Ramos (cell line): ENCODE data around the gene TOM1L2.
"Not testable (repeated sequence)": the region's sequence is repeated elsewhere in the genome, so short reads cannot be mapped to it uniquely, and the experiment has no call there.

Experiments
- in situ Hi-C: fragments of 300-500 bp; cut with MboI; formaldehyde crosslinking; loops from one replicate; pipeline ENCODE4 v1.14.3; 2022; ENCODE audit warnings: low sequenced_read_pairs; ENCODE audit not compliant: unreplicated experiment

TOM1L2 gene

GRCh38 chr17:17998934-17999333, 26.7 kb upstream of the TOM1L2 start:
- in situ Hi-C loops: no loop called here

DNA sequence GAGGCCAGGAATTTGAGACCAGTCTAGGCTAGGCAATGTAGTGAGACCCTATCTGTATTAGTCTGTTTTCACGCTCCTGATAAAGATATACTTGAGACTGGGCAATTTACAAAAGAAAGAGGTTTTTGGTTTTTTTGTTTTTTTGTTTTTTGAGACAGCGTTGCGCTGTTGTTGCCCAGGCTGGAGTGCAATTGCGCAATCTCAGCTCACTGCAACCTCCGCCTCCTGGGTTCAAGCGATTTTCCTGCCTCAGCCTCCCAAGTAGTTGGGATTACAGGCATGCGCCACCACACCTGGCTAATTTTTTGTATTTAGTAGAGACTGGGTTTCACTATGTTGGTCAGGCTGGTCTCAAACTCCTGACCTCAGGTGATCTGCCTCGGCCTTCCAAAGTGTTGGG, 23.7 kb upstream of the TOM1L2 start:
- in situ Hi-C loops: not testable (repeated sequence)

DNA sequence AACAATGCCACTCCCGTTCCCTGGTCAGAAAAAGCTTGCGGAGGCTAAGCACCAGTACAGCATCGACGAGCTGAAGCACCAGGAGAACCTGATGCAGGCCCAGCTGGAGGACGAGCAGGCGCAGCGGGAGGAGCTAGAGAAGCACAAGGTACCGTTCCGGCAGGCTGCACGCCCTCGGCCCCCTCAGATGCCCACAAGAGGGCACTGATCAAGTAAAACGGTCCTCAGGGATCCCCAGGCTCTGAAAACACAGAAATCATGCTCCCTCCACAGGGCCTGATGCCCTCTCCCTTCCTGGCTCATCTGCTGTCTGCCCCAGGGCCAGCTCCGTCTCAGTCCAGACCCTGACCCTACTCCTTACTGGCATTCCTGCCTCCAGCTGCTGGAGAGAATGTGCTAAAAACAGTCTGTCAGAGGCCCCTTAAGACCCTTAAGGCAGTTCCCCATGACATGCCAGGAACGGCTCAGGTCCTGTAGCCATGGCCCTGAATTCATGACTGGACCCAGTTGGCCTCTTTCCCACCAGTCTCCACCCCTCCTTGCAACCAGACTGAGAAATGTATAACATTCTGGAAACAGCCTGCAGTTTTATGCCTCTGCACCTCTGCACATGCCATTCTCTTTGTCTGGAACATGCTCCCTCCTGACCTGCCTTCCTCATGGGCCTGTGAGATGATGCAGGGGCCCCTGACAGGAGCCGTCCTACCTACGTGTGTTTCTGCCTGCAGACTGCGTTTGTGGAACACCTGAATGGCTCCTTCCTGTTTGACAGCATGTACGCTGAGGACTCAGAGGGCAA, 22.3 kb upstream of the TOM1L2 start:
- in situ Hi-C loops: no loop called here

- in situ Hi-C loops: no loop called here
Measured at GRCh38 chr17:17993852-17994251, 21.7 kb upstream of the TOM1L2 start.

- in situ Hi-C loops: no loop called here
Measured at GRCh38 chr17:17993366-17993765, 21.2 kb upstream of the TOM1L2 start.

DNA sequence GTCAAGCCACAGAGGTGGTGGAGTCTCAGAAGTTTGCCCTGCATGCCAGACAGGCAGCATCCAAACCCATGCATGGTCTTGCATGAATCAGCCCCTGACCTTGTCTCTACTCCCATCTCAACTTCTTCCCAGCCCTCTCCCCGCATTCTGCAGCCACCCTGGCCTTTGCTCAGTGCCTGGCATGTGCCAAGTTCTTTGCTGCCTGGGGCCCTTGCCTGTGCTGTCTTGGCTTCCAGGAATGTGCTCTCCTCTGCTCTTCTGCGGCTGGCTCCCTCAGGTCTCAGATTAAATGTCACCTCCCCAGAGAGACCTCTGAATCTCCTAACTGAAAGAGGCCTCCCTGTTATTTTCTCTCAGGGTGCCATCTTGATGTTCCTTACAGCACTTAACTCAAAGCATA, 18.1 kb upstream of the TOM1L2 start:
- in situ Hi-C loops: no loop called here

- in situ Hi-C loops: no loop called here
Measured at GRCh38 chr17:17989618-17990017, 17.4 kb upstream of the TOM1L2 start.

DNA sequence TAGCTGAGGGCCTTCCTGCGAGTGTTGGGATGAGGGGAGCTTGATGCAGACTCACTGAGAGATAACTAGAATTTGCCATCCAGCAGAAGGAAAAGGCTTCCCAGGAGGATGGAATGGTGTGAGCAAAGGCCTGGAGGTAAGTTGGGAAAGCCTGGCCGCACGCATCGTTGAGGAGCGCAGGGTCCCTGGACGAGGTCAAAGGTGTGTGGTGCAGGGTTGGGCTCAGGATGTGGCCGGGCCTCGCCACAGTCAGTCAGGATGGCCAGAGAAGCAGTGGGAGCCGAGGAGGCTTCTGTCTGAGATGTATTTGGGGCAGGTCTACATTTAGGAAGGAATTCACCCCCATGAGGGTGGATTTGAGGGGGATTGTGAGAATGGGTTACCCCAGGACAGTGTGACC, 16.9 kb upstream of the TOM1L2 start:
- in situ Hi-C loops: no loop called here

- in situ Hi-C loops: no loop called here
Measured at GRCh38 chr17:17988427-17988945, 16.3 kb upstream of the TOM1L2 start.

GRCh38 chr17:17987901-17988300, 15.7 kb upstream of the TOM1L2 start:
- in situ Hi-C loops: no loop called here

DNA sequence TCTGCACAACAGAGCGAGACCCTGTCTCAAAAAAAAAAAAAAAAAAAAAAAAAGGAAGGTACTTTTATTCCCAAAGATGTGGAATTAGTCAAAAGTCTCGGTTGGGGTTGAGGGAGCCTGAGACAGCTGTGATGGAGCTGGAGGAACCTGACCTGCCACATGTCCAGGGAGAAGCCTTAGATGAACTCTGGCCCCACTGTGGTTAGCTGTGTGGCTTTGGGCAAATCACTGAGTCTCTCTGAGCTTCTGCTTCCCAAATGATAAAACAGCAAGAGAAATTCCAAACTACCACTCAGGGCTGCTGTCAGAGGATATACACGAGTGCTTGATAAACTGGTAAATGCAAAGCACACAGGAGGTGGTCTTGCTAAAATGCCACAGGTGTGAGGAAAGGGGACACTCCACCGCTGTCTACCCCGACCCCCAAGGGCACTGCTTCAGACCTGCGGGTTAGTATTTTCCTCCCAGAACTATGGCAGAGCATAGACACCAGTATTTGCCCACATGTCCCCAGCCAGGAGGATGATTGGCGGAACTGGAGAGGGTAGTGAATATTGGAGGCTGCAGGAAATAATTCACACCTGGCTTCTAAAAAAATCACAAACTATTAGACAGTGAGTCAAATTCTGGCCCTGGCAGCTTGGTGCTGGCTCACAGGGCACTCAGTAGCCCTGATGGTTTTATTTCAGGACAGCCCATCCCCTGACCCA, 15.1 kb upstream of the TOM1L2 start:
- in situ Hi-C loops: no loop called here

DNA sequence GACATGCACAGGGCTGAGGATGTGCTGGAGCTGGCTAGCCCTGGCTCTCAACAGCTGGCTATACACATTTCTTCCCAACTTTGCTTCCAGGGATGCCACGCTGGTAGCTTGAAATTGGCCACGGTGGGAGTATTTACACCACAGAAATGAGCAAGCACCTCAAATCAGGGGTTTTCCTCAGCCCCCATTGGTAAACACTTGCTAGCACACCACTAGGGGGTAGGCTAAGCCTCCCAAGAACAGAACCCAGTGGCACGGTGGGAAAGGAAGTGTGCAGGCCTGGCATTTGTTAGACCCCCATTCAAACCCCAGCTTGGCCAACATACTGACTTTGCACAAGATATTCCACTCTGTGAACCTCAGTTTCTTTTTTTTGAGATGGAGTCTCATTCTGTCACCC, 13.4 kb upstream of the TOM1L2 start:
- in situ Hi-C loops: no loop called here

DNA sequence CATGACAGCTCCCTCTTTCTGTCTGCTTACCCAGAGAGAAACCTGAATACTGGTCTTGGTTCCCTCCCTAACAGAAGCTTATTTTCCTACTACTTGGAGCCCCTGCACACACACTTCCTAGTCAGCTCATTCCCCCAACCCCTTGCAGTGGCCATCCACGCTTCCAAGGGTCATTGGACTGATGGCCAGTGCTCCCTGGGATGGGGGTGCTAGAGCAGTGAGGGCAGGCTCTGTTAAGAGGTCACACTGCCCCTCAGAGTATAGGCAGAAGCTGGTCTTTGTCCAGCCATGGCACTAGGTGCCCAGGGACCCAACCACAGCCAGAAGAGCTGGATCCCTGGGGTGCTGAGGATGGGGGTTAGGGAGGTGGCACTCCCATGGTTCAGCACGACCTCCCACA, 13.0 kb upstream of the TOM1L2 start:
- in situ Hi-C loops: no loop called here

GRCh38 chr17:17983776-17984175, 11.6 kb upstream of the TOM1L2 start:
- in situ Hi-C loops: no loop called here

DNA sequence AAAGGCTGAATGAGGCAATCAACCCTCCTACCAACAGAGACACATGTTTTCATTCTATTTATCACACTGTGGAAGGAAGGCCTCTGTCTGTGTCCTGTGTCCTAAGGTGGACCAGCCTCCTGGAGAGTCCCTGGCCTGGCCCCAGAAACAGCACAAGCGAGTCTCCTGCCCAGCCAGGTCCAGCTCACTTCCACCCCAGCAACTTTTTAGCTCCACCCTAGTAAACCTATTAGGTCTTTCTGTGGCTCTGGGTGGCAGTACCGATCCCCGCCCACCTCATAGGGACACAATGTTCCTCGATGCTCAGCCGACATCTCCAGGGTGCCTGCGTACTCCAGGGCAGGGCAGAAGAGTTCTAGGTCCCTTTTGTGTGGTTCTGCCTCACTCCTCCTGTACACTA, 11.2 kb upstream of the TOM1L2 start:
- in situ Hi-C loops: no loop called here

DNA sequence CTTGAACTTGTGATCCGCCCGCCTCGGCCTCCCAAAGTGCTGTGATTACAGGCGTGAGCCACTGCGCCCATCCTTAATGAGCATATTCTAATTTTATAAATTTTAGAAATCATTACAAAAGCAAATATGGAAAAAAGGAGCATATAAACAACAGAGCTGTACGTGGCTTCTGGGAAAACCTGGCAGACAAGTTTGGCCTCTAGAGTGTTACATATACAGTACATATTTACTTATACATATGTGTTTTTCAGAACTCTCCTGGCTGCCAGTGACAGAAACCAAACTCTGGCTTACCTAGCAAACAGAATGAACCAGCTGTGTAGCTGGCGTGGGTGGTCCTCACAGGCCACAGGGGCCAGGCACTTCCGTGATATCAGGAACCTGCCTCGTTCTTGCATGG, 10.6 kb upstream of the TOM1L2 start:
- in situ Hi-C loops: no loop called here

GRCh38 chr17:17981330-17981729, 9.1 kb upstream of the TOM1L2 start:
- in situ Hi-C loops: no loop called here

DNA sequence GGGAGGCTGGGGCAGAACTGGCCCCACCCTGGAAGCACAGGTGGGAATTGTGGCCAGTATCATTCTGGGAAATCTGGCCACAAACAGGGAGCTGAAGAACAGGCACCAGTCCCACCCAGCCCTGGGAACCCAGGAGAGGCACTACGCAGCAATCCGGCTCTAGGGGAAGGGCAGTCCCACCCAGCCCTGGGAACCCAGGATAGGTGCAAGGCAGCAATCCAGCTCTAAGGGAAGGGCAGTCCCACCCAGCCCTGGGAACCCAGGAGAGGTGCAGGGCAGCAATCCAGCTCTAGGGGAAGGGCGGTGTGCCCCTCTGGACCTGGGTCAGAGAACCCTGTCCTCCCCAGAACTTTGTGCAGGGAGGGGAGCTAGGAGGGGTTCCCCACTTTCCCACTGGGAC, 7.6 kb upstream of the TOM1L2 start:
- in situ Hi-C loops: no loop called here

DNA sequence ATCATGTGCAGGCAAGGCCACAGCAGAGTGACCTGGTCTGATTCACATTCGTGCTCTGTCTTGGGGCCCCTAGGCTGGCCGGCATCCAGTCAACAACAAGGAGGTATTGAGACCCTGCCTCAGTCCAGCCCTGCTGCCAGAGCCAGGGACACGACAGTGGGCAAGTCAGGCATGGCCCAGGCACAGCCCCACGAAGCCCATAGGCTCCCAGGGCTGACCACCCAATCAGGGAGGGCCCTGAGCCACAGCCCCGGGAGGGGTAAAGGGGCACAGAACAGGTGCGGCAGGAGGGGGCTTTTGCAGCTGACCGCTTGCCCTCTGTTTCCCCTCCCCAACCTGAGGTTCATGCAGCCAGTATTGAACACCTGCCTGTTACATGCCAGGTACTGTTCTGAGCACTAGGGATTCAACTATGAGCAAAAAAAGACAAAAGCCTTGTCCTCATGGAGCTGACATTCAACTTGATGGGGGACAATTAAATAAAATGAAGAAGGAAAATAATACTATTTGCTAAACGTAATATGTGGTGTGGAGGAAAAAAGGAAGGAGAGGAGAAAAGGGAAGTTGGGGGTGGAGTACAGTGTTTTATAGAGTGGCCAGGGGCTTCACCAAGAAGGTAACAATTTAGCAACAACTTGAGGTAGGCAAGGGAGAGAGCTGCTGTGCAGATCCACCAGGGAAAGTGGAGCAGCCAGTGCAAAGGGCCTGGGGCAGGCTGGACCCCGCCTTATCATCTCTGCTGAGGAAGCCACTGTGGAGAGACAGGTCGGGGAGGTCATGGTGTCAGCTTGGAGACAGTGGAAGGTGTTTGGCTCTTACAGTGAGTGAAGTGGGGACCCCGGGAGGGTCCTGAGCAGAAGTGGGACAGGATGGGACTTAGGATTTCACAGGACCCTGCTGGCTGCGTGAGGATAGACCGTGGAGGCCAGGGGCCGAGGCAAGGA, 6.6 kb upstream of the TOM1L2 start:
- in situ Hi-C loops: no loop called here

GRCh38 chr17:17976931-17977570, 4.9 kb upstream of the TOM1L2 start:
- in situ Hi-C loops: no loop called here
